Measurements from ENCODE around the gene FIBCD1. TPM values are rescaled to one million over a fixed set of nuclear protein-coding genes. Genes with fewer than 3 reads are reported as not detected.

The FIBCD1 gene
- total RNA-seq, 1 donor from 2014 or later: 0.29 TPM

GRCh38 chr9:130980526-130980925 lies 41.5 kb upstream of the FIBCD1 start:
- no peak for DNase-seq (ENCODE audit: low read depth)
- no peak for TF ChIP-seq CTCF (conservative IDR thresholded peaks at IDR 0.05; ENCODE audit: low read depth, low read length)
- no peak overlapping the region for H3K4me3 ChIP-seq (ENCODE audit: low read depth, low read length)

- H3K4me3 ChIP-seq (ENCODE audit: low read depth, low read length): no peak overlapping the region
- no peak for TF ChIP-seq CTCF (conservative IDR thresholded peaks at IDR 0.05; ENCODE audit: low read depth, low read length)
- DNase-seq (ENCODE audit: low read depth): no peak
These were observed 40.7 kb upstream of the FIBCD1 start for GRCh38 chr9:130979591-130980385.

- H3K4me3 ChIP-seq (ENCODE audit: low read depth, low read length): no peak overlapping the region
- no peak for TF ChIP-seq CTCF (conservative IDR thresholded peaks at IDR 0.05; ENCODE audit: low read depth, low read length)
- no peak for DNase-seq (ENCODE audit: low read depth)
These were observed 38.8 kb upstream of the FIBCD1 start for GRCh38 chr9:130977811-130978221.

GRCh38 chr9:130975932-130976841 lies 37.1 kb upstream of the FIBCD1 start:
- H3K4me3 ChIP-seq (ENCODE audit: low read depth, low read length): no peak overlapping the region
- no peak for DNase-seq (ENCODE audit: low read depth)
- no peak for TF ChIP-seq CTCF (conservative IDR thresholded peaks at IDR 0.05; ENCODE audit: low read depth, low read length)

GRCh38 chr9:130975156-130975555 lies 36.1 kb upstream of the FIBCD1 start:
- no peak for DNase-seq (ENCODE audit: low read depth)
- H3K4me3 ChIP-seq (ENCODE audit: low read depth, low read length): no peak overlapping the region
- no peak for TF ChIP-seq CTCF (conservative IDR thresholded peaks at IDR 0.05; ENCODE audit: low read depth, low read length)

GRCh38 chr9:130974697-130975096 lies 35.6 kb upstream of the FIBCD1 start:
- H3K4me3 ChIP-seq (ENCODE audit: low read depth, low read length): no peak overlapping the region
- TF ChIP-seq CTCF (conservative IDR thresholded peaks at IDR 0.05; ENCODE audit: low read depth, low read length): no peak
- DNase-seq (ENCODE audit: low read depth): no peak
